Measurements from ENCODE around the gene NEURL1.

DNA sequence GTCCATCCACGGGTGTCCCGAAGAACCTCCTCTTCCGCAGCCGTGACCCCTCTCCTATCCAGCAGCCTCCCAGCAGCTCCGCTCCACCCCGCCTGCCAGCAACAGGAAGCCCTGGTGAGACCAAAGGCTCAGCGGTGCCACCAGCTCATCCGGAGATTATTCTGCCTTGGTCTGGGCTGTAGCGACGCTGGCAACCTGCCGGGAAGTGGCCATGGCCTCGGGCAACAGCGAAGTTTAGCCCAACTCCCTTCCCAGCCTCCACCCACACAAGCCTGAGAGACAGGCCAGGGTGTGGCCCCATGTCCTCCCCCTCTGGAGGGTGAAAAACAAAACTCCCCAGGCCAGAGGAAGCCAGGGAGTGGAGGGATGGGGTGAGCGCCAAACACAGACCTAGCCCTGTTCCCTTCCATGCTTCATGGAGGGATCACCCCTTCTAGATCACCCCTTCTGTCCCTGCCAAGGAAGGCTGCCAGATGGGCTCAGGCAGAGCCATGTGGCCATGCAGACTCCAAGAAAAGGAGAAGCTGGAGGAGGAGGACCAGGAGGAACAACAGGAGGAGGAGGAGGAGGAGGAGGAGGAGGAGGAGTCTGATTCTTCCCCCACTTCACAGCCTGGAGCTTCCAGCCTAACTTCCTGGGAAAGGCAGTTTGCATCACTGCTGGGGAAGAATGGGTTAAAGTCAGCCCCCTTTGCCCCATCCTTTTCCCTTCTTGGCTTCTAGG lies 42.3 kb upstream of the NEURL1 start:
- TF ChIP-seq, protein P1, sequence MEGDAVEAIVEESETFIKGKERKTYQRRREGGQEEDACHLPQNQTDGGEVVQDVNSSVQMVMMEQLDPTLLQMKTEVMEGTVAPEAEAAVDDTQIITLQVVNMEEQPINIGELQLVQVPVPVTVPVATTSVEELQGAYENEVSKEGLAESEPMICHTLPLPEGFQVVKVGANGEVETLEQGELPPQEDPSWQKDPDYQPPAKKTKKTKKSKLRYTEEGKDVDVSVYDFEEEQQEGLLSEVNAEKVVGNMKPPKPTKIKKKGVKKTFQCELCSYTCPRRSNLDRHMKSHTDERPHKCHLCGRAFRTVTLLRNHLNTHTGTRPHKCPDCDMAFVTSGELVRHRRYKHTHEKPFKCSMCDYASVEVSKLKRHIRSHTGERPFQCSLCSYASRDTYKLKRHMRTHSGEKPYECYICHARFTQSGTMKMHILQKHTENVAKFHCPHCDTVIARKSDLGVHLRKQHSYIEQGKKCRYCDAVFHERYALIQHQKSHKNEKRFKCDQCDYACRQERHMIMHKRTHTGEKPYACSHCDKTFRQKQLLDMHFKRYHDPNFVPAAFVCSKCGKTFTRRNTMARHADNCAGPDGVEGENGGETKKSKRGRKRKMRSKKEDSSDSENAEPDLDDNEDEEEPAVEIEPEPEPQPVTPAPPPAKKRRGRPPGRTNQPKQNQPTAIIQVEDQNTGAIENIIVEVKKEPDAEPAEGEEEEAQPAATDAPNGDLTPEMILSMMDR (conservative IDR thresholded peaks at IDR 0.05 in 1 of 2, IDR thresholded peaks at IDR 0.05 in 1 of 2; ENCODE audit: extremely low read depth in 1 of 2, insufficient read depth in 1 of 2, low read depth in 1 of 2, low read length in 2 of 2), result no peak
- TF ChIP-seq EZH2 (IDR thresholded peaks at IDR 0.05; ENCODE audit: borderline replicate concordance, low read length), result no peak
